ENCODE data around the gene EDRF1.

The EDRF1 gene

DNA sequence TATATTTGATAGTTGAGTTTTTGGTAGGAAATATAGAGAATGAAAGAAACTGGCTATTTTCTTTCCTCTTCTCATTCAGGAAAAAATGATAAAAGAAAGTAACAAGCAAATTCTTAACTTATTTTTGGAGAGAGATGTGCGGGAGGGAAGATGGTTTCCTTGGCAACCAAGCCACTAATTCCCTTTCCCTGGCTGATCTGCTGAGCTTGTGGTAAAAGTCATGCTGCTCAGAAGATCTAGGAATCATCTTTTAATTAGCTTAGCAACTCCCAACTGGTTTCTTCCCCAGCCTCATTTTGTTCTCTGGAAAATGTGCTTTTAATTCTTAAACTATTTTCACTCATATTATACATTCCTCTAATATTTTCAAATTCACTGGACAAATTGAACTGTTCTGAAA, 91.7 kb downstream of the EDRF1 start:
- TF ChIP-seq, protein P1, sequence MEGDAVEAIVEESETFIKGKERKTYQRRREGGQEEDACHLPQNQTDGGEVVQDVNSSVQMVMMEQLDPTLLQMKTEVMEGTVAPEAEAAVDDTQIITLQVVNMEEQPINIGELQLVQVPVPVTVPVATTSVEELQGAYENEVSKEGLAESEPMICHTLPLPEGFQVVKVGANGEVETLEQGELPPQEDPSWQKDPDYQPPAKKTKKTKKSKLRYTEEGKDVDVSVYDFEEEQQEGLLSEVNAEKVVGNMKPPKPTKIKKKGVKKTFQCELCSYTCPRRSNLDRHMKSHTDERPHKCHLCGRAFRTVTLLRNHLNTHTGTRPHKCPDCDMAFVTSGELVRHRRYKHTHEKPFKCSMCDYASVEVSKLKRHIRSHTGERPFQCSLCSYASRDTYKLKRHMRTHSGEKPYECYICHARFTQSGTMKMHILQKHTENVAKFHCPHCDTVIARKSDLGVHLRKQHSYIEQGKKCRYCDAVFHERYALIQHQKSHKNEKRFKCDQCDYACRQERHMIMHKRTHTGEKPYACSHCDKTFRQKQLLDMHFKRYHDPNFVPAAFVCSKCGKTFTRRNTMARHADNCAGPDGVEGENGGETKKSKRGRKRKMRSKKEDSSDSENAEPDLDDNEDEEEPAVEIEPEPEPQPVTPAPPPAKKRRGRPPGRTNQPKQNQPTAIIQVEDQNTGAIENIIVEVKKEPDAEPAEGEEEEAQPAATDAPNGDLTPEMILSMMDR (conservative IDR thresholded peaks at IDR 0.05; ENCODE audit: control insufficient read depth, insufficient read depth, low read depth, low read length) = no peak
- H3K4me3 ChIP-seq (ENCODE audit: control insufficient read depth, low read depth, low read length) = no peak overlapping the region
- DNase-seq (ENCODE audit: low read depth) = no peak

- TF ChIP-seq, protein P1 (conservative IDR thresholded peaks at IDR 0.05; ENCODE audit: control insufficient read depth, insufficient read depth, low read depth, low read length) = no peak
- H3K4me3 ChIP-seq (ENCODE audit: control insufficient read depth, low read depth, low read length) = no peak overlapping the region
- DNase-seq (ENCODE audit: low read depth) = peak; percentile 16
Measured at GRCh38 chr10:125812128-125812750, 92.7 kb downstream of the EDRF1 start.

Measured in fibroblast of mammary gland (primary cell).